Measurements from ENCODE around the gene LEKR1.

LEKR1 gene

DNA sequence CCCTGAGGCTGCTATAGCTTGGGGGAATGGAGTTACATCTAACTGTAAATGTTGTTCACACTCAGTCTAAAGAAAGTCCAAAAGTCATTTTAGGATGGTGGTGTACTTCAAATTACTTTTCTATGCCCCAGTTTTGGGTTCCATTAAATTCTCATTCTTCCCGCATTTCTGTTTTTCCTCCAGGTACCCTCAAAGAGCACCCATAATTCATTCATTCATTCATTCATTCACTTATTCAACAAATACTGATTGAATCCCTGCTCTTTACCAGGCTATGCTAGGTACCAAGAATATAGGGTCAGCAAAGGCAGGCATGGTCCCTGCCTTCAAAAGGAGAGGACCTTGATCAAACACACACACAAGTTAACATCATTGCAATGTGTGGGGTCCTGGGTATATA is 257.7 kb downstream of the LEKR1 start:
- DNase-seq (ENCODE audit: low read depth) = no peak

DNA sequence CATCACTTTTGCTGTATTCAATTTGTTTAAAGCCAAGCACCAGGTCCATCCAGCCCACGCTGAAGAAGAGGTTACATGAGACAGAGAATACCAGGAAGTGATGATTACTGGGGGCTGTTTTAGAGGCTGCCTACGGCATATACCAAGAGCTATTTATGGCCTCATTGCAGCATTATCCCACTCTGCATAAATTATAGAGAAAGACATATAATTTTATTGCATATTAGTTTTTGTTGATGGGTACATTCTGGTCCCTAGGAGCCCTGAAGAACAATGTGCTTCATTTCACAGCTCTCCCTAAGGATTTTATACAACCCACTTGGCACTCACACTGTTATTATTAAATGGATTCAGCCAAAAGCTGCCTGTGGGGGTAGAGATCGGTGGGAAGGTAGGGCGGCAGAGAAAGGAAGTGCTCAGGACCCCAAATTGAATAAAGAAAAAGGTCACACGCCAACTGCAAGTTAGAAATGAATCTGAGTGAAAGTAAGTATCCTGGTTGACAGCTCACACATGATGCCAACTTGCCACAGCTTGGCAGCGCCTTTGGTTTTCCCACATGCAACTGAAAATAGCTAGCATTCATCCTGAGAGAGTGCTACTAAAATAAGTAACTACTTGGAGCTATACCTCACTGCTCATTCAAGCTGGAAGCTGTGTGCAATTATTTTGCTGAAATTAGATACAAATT is 260.1 kb downstream of the LEKR1 start:
- DNase-seq (ENCODE audit: low read depth) = no peak

DNA sequence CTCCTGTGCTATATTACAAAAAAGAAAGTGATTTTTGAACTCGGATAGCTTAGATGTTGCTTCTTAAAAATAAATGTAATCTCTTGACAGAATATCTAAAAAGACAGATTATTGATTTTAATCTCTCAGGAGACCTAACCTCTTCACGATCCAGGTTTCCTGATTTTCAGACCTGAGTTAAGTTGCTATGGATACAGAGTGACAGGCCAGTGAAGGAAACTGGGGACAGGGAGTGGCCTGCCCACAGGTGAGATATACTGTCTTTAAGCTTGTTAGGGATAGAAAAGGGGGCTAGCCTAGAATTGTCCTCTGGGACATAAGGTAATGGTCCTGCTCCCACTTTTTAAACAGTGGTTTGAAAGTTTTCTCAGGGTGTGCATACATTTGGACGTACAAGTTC is 260.6 kb downstream of the LEKR1 start:
- DNase-seq (ENCODE audit: low read depth) = no peak

DNA sequence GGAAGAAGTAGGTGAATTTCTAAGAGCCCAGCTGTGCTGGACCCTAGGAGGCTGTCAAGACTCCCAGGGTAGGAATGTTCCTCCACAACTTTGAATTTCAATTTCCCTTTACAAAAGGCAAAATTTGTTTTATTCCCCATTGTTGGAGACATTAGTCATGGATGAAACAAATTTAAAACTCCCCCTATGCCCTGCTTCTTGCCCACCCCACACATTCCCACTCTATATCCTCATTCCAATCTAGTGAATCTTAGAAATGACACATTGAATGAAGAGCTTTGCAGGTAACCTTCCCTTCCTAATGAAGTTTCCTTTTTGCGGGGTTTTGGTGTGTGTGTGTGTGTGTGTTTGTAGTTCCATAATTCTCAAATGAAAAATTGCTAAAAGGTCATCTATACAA is 261.2 kb downstream of the LEKR1 start:
- no peak for DNase-seq (ENCODE audit: low read depth)

DNA sequence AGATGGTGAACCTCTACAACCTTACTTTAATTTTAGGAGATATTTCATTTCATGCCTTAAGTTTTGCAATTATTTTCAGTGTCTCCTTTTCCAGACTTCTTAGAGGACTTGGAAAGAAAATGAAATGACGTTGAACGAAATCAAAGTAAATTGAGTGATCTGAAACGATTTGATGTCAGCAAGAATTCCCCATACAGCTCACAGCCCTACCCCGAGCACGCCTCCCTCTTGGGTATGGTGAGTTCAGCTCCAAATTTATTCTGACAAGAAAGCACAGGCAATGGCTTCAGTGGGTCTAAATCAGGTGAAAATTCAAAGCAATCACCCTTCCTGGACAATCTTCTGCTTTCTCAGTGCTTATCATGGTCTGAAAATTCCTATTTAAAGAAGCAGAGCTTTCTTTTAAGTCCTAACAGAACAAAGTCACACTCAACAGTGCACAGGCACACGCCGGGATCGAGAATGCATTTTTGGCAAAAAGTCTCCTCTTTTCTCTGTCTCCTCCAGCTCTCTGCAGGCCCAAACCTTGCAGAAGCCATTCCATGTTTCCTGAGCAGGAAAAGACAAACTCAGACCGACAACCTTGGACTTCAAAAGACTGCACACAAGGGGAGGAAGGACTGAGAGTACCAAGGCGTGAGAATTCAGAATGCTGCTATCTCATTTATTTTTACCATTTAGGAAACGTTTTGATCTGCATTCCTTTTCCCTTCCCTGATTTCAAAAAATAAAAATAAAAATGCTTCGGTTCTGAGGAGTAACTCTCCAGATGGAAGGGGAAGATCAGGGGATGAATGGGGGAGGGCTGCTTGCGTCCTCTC is 261.8 kb downstream of the LEKR1 start:
- no peak for DNase-seq (ENCODE audit: low read depth)

DNA sequence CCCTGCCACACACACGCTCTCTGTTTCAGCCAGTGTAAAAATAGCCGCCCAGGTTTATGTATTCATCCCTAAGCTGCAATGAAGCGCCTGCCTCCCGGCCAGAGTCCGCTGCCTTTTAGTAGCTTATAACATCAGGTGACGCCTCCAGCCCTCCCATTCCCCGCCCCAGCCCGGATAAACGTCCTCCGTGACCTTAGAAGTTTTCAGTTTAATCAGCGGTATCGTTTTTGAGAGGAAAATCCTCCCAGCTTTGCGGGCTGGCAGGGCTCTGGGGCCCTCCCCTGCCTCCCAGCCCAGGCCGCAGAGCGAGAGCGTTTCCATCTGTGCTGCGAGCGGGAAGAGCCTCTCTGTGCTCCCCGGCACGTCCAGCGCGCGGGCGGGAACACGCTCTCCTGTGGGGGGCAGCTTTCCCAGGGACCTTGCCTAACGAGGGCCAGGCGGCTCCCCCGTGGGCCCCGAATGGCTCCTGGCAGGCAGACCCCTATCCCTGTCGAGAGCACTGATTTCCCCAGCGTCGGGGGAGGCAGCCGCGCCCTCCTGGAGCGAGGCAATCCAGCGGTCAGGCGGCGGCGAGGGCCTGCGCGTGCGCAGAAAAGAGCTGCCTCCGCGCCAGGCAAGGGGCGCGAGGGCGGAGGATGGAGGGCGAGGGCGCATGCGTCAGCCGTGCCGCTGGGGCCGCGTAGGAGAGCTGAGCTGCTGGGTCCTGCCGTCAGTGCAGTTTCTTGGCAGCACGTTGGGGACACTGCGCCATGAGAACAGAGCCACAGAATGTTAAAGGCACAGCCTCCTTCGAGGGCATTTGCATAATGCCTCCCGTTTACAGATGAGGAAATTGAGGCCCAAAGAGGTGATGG is 262.7 kb downstream of the LEKR1 start:
- DNase-seq (ENCODE audit: low read depth) = peak; percentile 86

DNA sequence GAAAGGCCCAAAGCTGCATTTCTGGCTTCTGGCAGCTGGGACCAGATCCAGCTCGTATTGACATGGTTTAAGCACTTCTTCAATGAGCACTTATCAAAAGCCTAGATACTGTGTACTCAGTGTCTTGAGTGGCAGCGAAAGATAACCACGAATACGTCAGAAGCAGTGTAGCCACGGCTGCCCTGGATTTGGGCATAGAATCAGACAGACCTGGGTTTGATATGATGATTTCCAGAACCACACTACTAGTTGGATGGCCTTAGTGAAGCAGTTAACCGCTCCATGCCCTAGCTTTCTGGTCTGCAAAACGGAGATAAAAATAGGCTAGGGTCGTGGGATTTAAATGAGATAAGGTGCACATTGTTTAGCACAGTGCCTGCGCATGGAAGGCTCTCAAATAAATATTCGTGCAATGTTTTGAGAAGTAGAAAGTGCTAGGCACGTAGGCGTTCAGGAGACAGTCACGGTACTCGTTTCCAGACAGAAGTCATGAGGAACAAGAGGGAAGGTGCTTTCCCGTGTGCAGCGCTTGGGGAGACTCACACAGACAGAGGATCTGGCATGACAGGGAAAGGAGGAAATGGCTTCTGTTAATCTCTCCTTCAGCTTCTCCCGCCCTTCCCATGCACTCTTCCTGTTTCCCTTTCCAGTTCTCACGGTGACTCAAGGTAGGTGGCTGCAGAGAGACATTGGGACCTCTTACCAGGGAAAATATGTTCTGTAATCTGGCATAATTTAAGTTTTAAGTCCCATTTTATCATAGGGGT is 263.5 kb downstream of the LEKR1 start:
- DNase-seq (ENCODE audit: low read depth) = no peak

DNA sequence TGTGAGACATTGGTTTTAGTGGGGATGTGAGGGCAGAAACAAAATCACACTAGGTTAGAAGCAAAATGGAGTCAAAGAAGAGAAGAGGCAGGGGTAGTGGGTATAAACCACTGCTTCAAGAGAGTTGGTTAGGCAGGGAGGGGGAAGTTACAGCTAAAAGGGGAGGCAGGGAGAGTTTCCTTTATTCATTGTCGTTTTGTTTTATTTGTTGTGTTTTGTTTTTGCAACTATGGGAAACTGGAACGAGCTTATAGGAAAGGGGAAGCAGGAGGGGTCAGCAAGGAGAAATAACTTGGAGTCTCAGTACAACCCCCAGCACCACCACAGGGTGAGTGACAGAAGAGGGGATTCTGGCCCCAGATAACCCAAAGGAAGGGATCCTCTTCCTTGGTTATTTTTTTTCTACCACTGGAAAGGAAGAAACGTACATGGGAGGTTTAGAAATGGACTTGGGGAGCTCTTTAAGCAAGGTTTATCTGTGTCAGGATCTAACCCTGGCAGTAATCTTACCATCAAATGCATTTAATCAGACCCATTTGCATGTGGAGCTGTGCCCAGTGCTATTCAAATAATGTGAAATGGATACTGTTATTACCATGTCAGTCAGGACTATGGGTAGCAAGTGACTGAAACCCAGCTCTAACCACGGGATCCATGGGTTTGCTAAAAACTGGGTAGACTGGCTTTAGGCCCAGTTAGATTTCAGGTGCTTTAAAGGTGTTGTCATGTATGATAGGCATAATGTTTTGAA is 265.1 kb downstream of the LEKR1 start:
- no peak for DNase-seq (ENCODE audit: low read depth)

DNA sequence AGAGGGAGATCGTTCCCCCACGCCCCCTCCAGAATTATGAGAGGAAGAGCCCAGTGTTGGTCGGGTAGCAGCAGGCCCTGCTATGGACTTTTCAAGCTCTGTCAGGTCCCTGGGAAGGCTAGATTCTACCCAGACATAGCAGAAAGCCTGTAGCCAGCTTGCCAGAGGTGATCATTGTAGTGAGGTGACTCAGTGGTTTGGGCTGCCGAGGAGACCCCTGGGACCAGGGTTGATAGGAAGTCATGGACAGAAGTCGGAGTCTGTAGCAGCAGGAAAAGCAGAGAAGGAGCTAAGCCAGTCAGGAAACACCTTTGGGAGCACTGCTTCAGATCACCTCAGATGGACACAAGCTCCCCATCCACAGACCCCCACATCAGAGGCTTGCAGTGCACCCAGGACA is 266.1 kb downstream of the LEKR1 start:
- DNase-seq (ENCODE audit: low read depth) = no peak

DNA sequence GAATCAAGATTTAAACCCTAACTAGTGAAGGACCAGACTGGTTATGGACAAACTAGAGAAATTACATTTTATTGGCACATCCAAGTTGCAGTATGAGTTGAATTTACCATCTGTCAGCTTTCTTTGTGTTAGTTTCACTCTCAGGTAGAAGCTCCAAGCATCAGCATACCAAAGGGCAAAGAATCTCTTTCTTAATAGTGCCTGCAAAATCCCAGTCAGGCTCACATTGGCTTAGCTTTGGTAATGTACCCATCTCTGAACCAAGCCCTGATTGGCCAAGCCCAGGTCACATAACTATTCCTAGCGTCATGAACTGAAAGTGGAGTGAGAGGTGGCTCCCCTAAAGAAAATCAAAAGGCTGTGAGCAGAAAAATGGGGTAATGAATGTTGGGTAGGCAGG is 266.9 kb downstream of the LEKR1 start:
- DNase-seq (ENCODE audit: low read depth) = no peak

DNA sequence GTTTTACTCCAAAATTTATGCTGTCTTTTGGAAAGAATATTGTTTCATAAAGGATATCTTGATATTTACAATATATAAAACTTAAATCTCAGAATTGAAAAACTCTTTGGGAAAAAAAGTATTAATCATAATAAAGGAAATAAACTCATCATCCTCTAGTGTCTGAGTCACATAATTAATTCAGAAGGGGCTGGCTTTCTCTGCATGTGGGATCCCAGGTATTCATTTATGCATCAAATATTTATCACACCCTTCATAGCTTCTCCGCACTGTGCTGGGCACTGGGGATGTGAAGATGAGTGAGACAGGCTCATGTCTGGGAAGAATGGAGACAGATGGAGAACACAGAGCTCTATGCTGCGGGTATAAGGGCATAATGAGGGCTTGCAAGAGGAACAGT is 268.1 kb downstream of the LEKR1 start:
- no peak for DNase-seq (ENCODE audit: low read depth)

DNA sequence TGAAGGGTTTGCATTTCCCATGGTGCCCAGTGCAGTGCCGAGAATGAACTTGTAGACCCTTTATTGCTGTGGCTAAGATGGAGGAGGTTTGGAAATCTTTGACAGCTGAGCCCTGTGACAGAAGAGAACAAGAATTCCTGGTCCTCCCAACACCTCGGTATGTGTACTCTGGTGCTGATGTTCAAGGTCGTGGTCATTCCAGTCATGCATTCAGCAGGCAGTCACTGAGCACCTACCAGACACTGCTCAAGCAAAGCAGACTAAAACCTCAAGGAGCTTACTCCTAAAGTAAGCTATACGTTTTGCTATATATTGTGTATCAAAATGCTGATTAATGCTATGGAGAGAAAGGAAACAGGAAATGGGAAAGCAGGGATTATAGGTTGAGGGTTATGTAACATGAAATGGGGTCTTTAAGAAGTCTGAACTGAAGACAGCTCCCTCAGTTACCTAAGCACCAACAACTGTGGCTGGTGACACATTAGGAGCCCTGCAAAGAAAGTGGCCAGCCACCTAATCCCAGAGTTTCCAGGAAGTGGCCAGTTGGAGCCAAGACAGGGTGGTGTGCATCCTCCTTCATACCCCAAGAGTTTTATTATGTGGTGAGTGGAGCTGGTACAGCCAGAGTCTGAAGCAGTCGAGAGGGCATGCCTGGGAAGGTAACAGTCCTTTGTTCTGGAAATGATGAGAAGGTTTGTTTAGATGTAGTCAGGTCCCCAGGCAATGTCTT is 268.8 kb downstream of the LEKR1 start:
- DNase-seq (ENCODE audit: low read depth) = no peak
